GM23338 (cell line): ENCODE data around the gene FBLN2. TPM values are rescaled to one million over a fixed set of nuclear protein-coding genes. Genes with fewer than 3 reads are reported as not detected.
A peak's percentile ranks its signal among the peaks of the same experiment; 100 is the strongest.

Source experiments
- ATAC-seq: fragments of 200-7000 bp; cut with Tn5 transposase; 3 replicates; pipeline ENCODE4 v1.9.1; 2020
- DNase-seq: peaks from one replicate; pipeline ENCODE4 v3.0.0-alpha.2; 2015; ENCODE audit warnings: low spot score
- H2AFZ ChIP-seq: fragments of 200-600 bp; sonication (generic); 2 replicates; pipeline ENCODE4 v1.8.0; 2016; ENCODE audit warnings: antibody characterized with exemption, mild to moderate bottlenecking, moderate library complexity
- H3F3A ChIP-seq: fragments of 200-600 bp; sonication (generic); replicated peaks from 2 replicates; pipeline ENCODE4 v1.8.0; 2017; ENCODE audit warnings: antibody characterized with exemption, mixed run types, low read depth
- H3K27ac ChIP-seq: fragments of 200-600 bp; sonication (generic); 2 replicates; pipeline ENCODE4 v1.6.1; 2016; ENCODE audit warnings: low read depth
- H3K27me3 ChIP-seq: fragments of 200-600 bp; sonication (generic); 2 replicates; pipeline ENCODE4 v1.8.0; 2016; ENCODE audit warnings: mild to moderate bottlenecking, mixed run types, moderate library complexity; ENCODE audit not compliant: insufficient read depth
- H3K36me3 ChIP-seq: fragments of 200-600 bp; sonication (generic); 2 replicates; pipeline ENCODE4 v1.8.0; 2016; ENCODE audit warnings: mild to moderate bottlenecking; ENCODE audit not compliant: insufficient read depth
- H3K4me1 ChIP-seq: fragments of 200-600 bp; sonication (generic); 2 replicates; pipeline ENCODE4 v1.8.0; 2016; ENCODE audit warnings: mild to moderate bottlenecking, moderate library complexity; ENCODE audit not compliant: insufficient read depth
- H3K4me2 ChIP-seq: fragments of 200-600 bp; sonication (generic); 2 replicates; pipeline ENCODE4 v1.7.1; 2017; ENCODE audit warnings: mixed run types
- H3K4me3 ChIP-seq: fragments of 200-600 bp; sonication (generic); 2 replicates; pipeline ENCODE4 v1.6.1; 2016; ENCODE audit warnings: mixed run types
- H3K79me2 ChIP-seq: fragments of 200-600 bp; sonication (generic); replicated peaks from 2 replicates; pipeline ENCODE4 v1.8.0; 2017; ENCODE audit warnings: mild to moderate bottlenecking; ENCODE audit not compliant: insufficient read depth
- H3K9me2 ChIP-seq: fragments of 200-600 bp; sonication (generic); 2 replicates; pipeline ENCODE4 v1.8.0; 2017; ENCODE audit not compliant: insufficient read depth
- H4K20me1 ChIP-seq: fragments of 200-600 bp; sonication (generic); replicated peaks from 2 replicates; pipeline ENCODE4 v1.8.0; 2017; ENCODE audit warnings: mild to moderate bottlenecking; ENCODE audit not compliant: insufficient read depth
- H3K27ac Mint-ChIP-seq: 2 replicates; pipeline ENCODE4 v1.8.0; 2020; ENCODE audit warnings: inconsistent platforms, mild to moderate bottlenecking, moderate library complexity, mixed read lengths
- H3K27me3 Mint-ChIP-seq: 3 replicates; pipeline ENCODE4 v1.8.0; 2022; ENCODE audit warnings: low read depth, mild to moderate bottlenecking, moderate library complexity, mixed read lengths, inconsistent platforms; ENCODE audit not compliant: insufficient read depth, poor library complexity
- H3K36me3 Mint-ChIP-seq: 3 replicates; pipeline ENCODE4 v1.8.0; 2021; ENCODE audit warnings: low read depth, mild to moderate bottlenecking, inconsistent platforms, moderate library complexity, mixed read lengths
- H3K4me1 Mint-ChIP-seq: 3 replicates; pipeline ENCODE4 v1.8.0; 2020; ENCODE audit warnings: mild to moderate bottlenecking, inconsistent platforms, mixed read lengths
- H3K4me3 Mint-ChIP-seq: 3 replicates; pipeline ENCODE4 v1.8.0; 2021; ENCODE audit warnings: moderate library complexity, mild to moderate bottlenecking, inconsistent platforms, mixed read lengths
- H3K9me3 Mint-ChIP-seq: 3 replicates; pipeline ENCODE4 v1.8.0; 2020; ENCODE audit warnings: moderate library complexity, mild to moderate bottlenecking, inconsistent platforms, mixed read lengths
- CREB1 ChIP-seq: fragments of 250-450 bp; sonication (Bioruptor Pico); IDR thresholded peaks from 2 replicates; pipeline ENCODE4 v1.5.0; 2020; ENCODE audit warnings: low read depth, mild to moderate bottlenecking, moderate library complexity
- ETS1 ChIP-seq: IDR thresholded peaks from 2 replicates; pipeline ENCODE4 v1.6.1; 2016; ENCODE audit warnings: antibody characterized with exemption
- EZH2 ChIP-seq: fragments of 200-600 bp; sonication (generic); IDR thresholded peaks from one replicate; pipeline ENCODE4 v1.8.0; 2017; ENCODE audit warnings: antibody characterized with exemption, mild to moderate bottlenecking, low read depth; ENCODE audit not compliant: unreplicated experiment
- EZH2phosphoT487 ChIP-seq: fragments of 200-600 bp; sonication (generic); IDR thresholded peaks from one replicate; pipeline ENCODE4 v1.8.1; 2018; ENCODE audit warnings: antibody characterized with exemption; ENCODE audit not compliant: unreplicated experiment
- JUNB ChIP-seq: IDR thresholded peaks from one replicate; pipeline ENCODE4 v1.6.1; 2016; ENCODE audit warnings: antibody characterized with exemption; ENCODE audit not compliant: unreplicated experiment
- NANOG ChIP-seq: IDR thresholded peaks from 2 replicates; pipeline ENCODE4 v1.6.1; 2016; ENCODE audit warnings: antibody characterized with exemption, borderline replicate concordance
- POLR2AphosphoS5 ChIP-seq: IDR thresholded peaks from 2 replicates; pipeline ENCODE4 v1.6.1; 2016; ENCODE audit warnings: antibody characterized with exemption, low read depth
- STAT1 ChIP-seq: IDR thresholded peaks from one replicate; pipeline ENCODE4 v1.6.1; 2016; ENCODE audit warnings: antibody characterized with exemption; ENCODE audit not compliant: unreplicated experiment
- ZNF114 ChIP-seq: fragments of 250-450 bp; sonication (Bioruptor Pico); IDR thresholded peaks from 2 replicates; pipeline ENCODE4 v1.5.0; 2020; ENCODE audit warnings: mild to moderate bottlenecking, moderate library complexity
- ZNF331 ChIP-seq: fragments of 250-450 bp; sonication (Bioruptor Pico); IDR thresholded peaks from 2 replicates; pipeline ENCODE4 v1.5.0; 2020; ENCODE audit warnings: low read depth, mild to moderate bottlenecking, moderate library complexity
- polyA plus RNA-seq: library from polyadenylated mRNA; unstranded; fragments of >200 nt; fragmentation: Nextera tagmentation; extraction: Ambion mirVana; gene quantifications from 2 replicates; pipeline ENCODE4 v1.2.1, GENCODE V29; 2016
- total RNA-seq: library from RNA; depleted of rRNA; stranded (reverse); fragments of >200 nt; shearing (Covaris generic); gene quantifications from 2 replicates; pipeline ENCODE4 v1.2.3, GENCODE V29; 2014
- TF ChIP-seq, protein P1 (sequence below): fragments of 250-450 bp; sonication (Bioruptor Pico); IDR thresholded peaks from 2 replicates; pipeline ENCODE4 v1.5.0; 2020; ENCODE audit warnings: mild to moderate bottlenecking, moderate library complexity
- TF ChIP-seq, protein P2 (sequence below): IDR thresholded peaks from one replicate; pipeline ENCODE4 v1.6.1; 2018; ENCODE audit warnings: antibody characterized with exemption; ENCODE audit not compliant: unreplicated experiment
- TF ChIP-seq, protein P3 (sequence below), 2 experiments: fragments of 200-600 bp in 1 of 2; sonication (generic) in 1 of 2; conservative IDR thresholded peaks; 2 replicates each; pipeline versions ENCODE4 v1.5.1 to v1.6.1; 2016 to 2017; ENCODE audit warnings: antibody characterized with exemption in 2 of 2, low read depth in 2 of 2, mild to moderate bottlenecking in 2 of 2, moderate library complexity in 1 of 2

The FBLN2 gene
- total and polyA plus RNA-seq, 2 experiments from 2014 or later = 18.8 to 26.8 TPM

GRCh38 chr3:13564751-13565560 lies 16.0 kb downstream of the FBLN2 start:
- Mint-ChIP-seq H3K4me1 (peaks cover 15% of the 10 kb centered on the region), H3K27me3 (peaks cover 8% of the 10 kb centered on the region), H3K36me3 (no peaks in the 10 kb centered on the region), H3K27ac (peak overlapping the region; percentile 81), H3K9me3 (no peaks in the 10 kb centered on the region), H3K4me3 (no peak overlapping the region)
- Histone ChIP-seq H2AFZ (no peak overlapping the region), H3K27ac (no peak overlapping the region), H3K4me2 (no peak overlapping the region), H3K4me1 (no peaks in the 10 kb centered on the region), H3K27me3 (no peaks in the 10 kb centered on the region), H3K9me2 (no peaks in the 10 kb centered on the region), H4K20me1 (no peaks in the 10 kb centered on the region), H3K79me2 (no peaks in the 10 kb centered on the region), H3K4me3 (no peak overlapping the region), H3K36me3 (no peaks in the 10 kb centered on the region), H3F3A (no peaks in the 10 kb centered on the region)
- TF ChIP-seq, protein P1, sequence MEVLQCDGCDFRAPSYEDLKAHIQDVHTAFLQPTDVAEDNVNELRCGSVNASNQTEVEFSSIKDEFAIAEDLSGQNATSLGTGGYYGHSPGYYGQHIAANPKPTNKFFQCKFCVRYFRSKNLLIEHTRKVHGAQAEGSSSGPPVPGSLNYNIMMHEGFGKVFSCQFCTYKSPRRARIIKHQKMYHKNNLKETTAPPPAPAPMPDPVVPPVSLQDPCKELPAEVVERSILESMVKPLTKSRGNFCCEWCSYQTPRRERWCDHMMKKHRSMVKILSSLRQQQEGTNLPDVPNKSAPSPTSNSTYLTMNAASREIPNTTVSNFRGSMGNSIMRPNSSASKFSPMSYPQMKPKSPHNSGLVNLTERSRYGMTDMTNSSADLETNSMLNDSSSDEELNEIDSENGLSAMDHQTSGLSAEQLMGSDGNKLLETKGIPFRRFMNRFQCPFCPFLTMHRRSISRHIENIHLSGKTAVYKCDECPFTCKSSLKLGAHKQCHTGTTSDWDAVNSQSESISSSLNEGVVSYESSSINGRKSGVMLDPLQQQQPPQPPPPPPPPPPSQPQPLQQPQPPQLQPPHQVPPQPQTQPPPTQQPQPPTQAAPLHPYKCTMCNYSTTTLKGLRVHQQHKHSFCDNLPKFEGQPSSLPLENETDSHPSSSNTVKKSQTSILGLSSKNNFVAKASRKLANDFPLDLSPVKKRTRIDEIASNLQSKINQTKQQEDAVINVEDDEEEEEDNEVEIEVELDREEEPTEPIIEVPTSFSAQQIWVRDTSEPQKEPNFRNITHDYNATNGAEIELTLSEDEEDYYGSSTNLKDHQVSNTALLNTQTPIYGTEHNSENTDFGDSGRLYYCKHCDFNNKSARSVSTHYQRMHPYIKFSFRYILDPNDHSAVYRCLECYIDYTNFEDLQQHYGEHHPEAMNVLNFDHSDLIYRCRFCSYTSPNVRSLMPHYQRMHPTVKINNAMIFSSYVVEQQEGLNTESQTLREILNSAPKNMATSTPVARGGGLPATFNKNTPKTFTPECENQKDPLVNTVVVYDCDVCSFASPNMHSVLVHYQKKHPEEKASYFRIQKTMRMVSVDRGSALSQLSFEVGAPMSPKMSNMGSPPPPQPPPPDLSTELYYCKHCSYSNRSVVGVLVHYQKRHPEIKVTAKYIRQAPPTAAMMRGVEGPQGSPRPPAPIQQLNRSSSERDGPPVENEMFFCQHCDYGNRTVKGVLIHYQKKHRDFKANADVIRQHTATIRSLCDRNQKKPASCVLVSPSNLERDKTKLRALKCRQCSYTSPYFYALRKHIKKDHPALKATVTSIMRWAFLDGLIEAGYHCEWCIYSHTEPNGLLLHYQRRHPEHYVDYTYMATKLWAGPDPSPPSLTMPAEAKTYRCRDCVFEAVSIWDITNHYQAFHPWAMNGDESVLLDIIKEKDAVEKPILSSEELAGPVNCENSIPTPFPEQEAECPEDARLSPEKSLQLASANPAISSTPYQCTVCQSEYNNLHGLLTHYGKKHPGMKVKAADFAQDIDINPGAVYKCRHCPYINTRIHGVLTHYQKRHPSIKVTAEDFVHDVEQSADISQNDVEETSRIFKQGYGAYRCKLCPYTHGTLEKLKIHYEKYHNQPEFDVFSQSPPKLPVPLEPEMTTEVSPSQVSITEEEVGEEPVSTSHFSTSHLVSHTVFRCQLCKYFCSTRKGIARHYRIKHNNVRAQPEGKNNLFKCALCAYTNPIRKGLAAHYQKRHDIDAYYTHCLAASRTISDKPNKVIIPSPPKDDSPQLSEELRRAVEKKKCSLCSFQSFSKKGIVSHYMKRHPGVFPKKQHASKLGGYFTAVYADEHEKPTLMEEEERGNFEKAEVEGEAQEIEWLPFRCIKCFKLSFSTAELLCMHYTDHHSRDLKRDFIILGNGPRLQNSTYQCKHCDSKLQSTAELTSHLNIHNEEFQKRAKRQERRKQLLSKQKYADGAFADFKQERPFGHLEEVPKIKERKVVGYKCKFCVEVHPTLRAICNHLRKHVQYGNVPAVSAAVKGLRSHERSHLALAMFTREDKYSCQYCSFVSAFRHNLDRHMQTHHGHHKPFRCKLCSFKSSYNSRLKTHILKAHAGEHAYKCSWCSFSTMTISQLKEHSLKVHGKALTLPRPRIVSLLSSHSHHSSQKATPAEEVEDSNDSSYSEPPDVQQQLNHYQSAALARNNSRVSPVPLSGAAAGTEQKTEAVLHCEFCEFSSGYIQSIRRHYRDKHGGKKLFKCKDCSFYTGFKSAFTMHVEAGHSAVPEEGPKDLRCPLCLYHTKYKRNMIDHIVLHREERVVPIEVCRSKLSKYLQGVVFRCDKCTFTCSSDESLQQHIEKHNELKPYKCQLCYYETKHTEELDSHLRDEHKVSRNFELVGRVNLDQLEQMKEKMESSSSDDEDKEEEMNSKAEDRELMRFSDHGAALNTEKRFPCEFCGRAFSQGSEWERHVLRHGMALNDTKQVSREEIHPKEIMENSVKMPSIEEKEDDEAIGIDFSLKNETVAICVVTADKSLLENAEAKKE (CRISPR knock-in tag) = no peak
- no peak for TF ChIP-seq STAT1
- TF ChIP-seq, protein P2, sequence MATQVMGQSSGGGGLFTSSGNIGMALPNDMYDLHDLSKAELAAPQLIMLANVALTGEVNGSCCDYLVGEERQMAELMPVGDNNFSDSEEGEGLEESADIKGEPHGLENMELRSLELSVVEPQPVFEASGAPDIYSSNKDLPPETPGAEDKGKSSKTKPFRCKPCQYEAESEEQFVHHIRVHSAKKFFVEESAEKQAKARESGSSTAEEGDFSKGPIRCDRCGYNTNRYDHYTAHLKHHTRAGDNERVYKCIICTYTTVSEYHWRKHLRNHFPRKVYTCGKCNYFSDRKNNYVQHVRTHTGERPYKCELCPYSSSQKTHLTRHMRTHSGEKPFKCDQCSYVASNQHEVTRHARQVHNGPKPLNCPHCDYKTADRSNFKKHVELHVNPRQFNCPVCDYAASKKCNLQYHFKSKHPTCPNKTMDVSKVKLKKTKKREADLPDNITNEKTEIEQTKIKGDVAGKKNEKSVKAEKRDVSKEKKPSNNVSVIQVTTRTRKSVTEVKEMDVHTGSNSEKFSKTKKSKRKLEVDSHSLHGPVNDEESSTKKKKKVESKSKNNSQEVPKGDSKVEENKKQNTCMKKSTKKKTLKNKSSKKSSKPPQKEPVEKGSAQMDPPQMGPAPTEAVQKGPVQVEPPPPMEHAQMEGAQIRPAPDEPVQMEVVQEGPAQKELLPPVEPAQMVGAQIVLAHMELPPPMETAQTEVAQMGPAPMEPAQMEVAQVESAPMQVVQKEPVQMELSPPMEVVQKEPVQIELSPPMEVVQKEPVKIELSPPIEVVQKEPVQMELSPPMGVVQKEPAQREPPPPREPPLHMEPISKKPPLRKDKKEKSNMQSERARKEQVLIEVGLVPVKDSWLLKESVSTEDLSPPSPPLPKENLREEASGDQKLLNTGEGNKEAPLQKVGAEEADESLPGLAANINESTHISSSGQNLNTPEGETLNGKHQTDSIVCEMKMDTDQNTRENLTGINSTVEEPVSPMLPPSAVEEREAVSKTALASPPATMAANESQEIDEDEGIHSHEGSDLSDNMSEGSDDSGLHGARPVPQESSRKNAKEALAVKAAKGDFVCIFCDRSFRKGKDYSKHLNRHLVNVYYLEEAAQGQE = no peak
- TF ChIP-seq POLR2AphosphoS5 = no peak
- no peak for TF ChIP-seq ETS1
- TF ChIP-seq, protein P3, sequence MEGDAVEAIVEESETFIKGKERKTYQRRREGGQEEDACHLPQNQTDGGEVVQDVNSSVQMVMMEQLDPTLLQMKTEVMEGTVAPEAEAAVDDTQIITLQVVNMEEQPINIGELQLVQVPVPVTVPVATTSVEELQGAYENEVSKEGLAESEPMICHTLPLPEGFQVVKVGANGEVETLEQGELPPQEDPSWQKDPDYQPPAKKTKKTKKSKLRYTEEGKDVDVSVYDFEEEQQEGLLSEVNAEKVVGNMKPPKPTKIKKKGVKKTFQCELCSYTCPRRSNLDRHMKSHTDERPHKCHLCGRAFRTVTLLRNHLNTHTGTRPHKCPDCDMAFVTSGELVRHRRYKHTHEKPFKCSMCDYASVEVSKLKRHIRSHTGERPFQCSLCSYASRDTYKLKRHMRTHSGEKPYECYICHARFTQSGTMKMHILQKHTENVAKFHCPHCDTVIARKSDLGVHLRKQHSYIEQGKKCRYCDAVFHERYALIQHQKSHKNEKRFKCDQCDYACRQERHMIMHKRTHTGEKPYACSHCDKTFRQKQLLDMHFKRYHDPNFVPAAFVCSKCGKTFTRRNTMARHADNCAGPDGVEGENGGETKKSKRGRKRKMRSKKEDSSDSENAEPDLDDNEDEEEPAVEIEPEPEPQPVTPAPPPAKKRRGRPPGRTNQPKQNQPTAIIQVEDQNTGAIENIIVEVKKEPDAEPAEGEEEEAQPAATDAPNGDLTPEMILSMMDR (conservative IDR thresholded peaks at IDR 0.05; ENCODE audit: low read depth in 2 of 2) = no peak
- no peak for TF ChIP-seq EZH2phosphoT487
- TF ChIP-seq EZH2 = no peak
- TF ChIP-seq NANOG = no peak
- no peak for TF ChIP-seq ZNF331 (CRISPR knock-in tag)
- TF ChIP-seq ZNF114 (CRISPR knock-in tag) = no peak
- TF ChIP-seq JUNB = no peak
- no peak for TF ChIP-seq CREB1
- peak; percentile 43 for ATAC-seq
- no peak for DNase-seq
